Immature natural killer cell (primary cell): ENCODE measurements around the gene TNFRSF1A. TPM values are rescaled to one million over a fixed set of nuclear protein-coding genes. Genes with fewer than 3 reads are reported as not detected.

Source experiments
- DNase-seq, 3 donors: peaks; one replicate each; pipeline ENCODE4 v3.0.0; 2022; ENCODE audit warnings: mixed read lengths in 1 of 3
- H3K27ac Mint-ChIP-seq, 6 donors: one replicate each; pipeline ENCODE4 v1.8.0; 2020; ENCODE audit warnings: mixed read lengths in 6 of 6, mild to moderate bottlenecking in 5 of 6, inconsistent platforms in 4 of 6, moderate library complexity in 3 of 6
- H3K27me3 Mint-ChIP-seq, 3 donors: one replicate each; pipeline ENCODE4 v1.8.0; 2020 to 2021; ENCODE audit warnings: low read depth in 3 of 3, mild to moderate bottlenecking in 3 of 3, mixed read lengths in 3 of 3, moderate library complexity in 3 of 3, inconsistent platforms in 1 of 3
- H3K36me3 Mint-ChIP-seq, 3 donors: one replicate each; pipeline ENCODE4 v1.8.0; 2020; ENCODE audit warnings: mixed read lengths in 3 of 3, inconsistent platforms in 2 of 3, mild to moderate bottlenecking in 2 of 3
- H3K4me1 Mint-ChIP-seq, 2 donors: one replicate each; pipeline ENCODE4 v1.8.0; 2020; ENCODE audit warnings: inconsistent platforms in 2 of 2, mild to moderate bottlenecking in 2 of 2, mixed read lengths in 2 of 2, moderate library complexity in 1 of 2
- H3K4me3 Mint-ChIP-seq, 5 donors: one replicate each; pipeline ENCODE4 v1.8.0; 2020; ENCODE audit warnings: mild to moderate bottlenecking in 5 of 5, mixed read lengths in 5 of 5, inconsistent platforms in 3 of 5, moderate library complexity in 3 of 5
- H3K9me3 Mint-ChIP-seq, 6 donors: one replicate each; pipeline ENCODE4 v1.8.0; 2020; ENCODE audit warnings: mild to moderate bottlenecking in 6 of 6, mixed read lengths in 6 of 6, inconsistent platforms in 4 of 6, moderate library complexity in 3 of 6
- polyA plus RNA-seq, 3 donors: library from polyadenylated mRNA; unstranded; fragments of 300-500 nt; fragmentation: Illumina TruSeq; gene quantifications; one replicate each; pipeline ENCODE4 v1.2.3, GENCODE V29; 2021

TNFRSF1A gene
- polyA plus RNA-seq, 3 donors from 2014 or later = 37.7 to 89.0 (median 67.0) TPM

GRCh38 chr12:6324936-6325750 is 16.7 kb downstream of the TNFRSF1A start:
- H3K27ac Mint-ChIP-seq = peak overlapping the region; percentile 78 to 88 (median 85)
- H3K4me3 Mint-ChIP-seq = peak overlapping the region in 3 of 5 donors; percentile 28 to 55 (median 29)
- H3K36me3 Mint-ChIP-seq = peaks cover 0 to 16% (median 4%) of the 10 kb centered on the region in 3 donors
- H3K4me1 Mint-ChIP-seq = peaks cover 56 to 62% of the 10 kb centered on the region in 2 donors
- H3K27me3 Mint-ChIP-seq = no peaks in the 10 kb centered on the region
- no peaks in the 10 kb centered on the region for H3K9me3 Mint-ChIP-seq
- no peak for DNase-seq

GRCh38 chr12:6323995-6324711 is 17.7 kb downstream of the TNFRSF1A start:
- H3K36me3 Mint-ChIP-seq = peaks cover 0 to 10% (median 4%) of the 10 kb centered on the region in 3 donors

GRCh38 chr12:6323340-6323994 is 18.4 kb downstream of the TNFRSF1A start:
- H3K27ac Mint-ChIP-seq = peak overlapping the region; percentile 78 to 97 (median 95)
- H3K4me1 Mint-ChIP-seq = peaks cover 69 to 74% of the 10 kb centered on the region in 2 donors
- peak; percentile 59 to 67 (median 63) for DNase-seq
- H3K9me3 Mint-ChIP-seq = no peaks in the 10 kb centered on the region
- peak overlapping the region; percentile 79 to 91 (median 82) for H3K4me3 Mint-ChIP-seq
- H3K36me3 Mint-ChIP-seq = peaks cover 0 to 6% (median 4%) of the 10 kb centered on the region in 3 donors
- H3K27me3 Mint-ChIP-seq = peaks cover 0 to 4% (median 0%) of the 10 kb centered on the region in 3 donors

More at GRCh38 chr12:6323995-6324711, 17.7 kb downstream of the TNFRSF1A start:
- peaks cover 0 to 4% (median 0%) of the 10 kb centered on the region in 3 donors for H3K27me3 Mint-ChIP-seq
- DNase-seq = no peak
- H3K27ac Mint-ChIP-seq = peak overlapping the region; percentile 78 to 97 (median 95)
- H3K4me1 Mint-ChIP-seq = peaks cover 66 to 70% of the 10 kb centered on the region in 2 donors
- H3K9me3 Mint-ChIP-seq = no peaks in the 10 kb centered on the region
- H3K4me3 Mint-ChIP-seq = peak overlapping the region; percentile 79 to 91 (median 82)

- peaks cover 0 to 4% (median 0%) of the 10 kb centered on the region in 3 donors for H3K27me3 Mint-ChIP-seq
- H3K36me3 Mint-ChIP-seq = peaks cover 0 to 5% (median 4%) of the 10 kb centered on the region in 3 donors
- H3K27ac Mint-ChIP-seq = peak overlapping the region; percentile 78 to 97 (median 95)
- H3K4me1 Mint-ChIP-seq = peaks cover 74 to 79% of the 10 kb centered on the region in 2 donors
- peak overlapping the region; percentile 79 to 91 (median 82) for H3K4me3 Mint-ChIP-seq
- H3K9me3 Mint-ChIP-seq = no peaks in the 10 kb centered on the region
- DNase-seq = no peak
These were observed 18.9 kb downstream of the TNFRSF1A start for GRCh38 chr12:6322969-6323339.

GRCh38 chr12:6322352-6322751 is 19.5 kb downstream of the TNFRSF1A start:
- Mint-ChIP-seq H3K27ac (peak overlapping the region in 3 of 6 donors; percentile 41 to 97 (median 87)), H3K4me3 (peak overlapping the region in 1 of 5 donors; percentile 21), H3K4me1 (peaks cover 79 to 83% of the 10 kb centered on the region in 2 donors), H3K27me3 (peaks cover 0 to 4% (median 2%) of the 10 kb centered on the region in 3 donors), H3K36me3 (peaks cover 0 to 5% (median 4%) of the 10 kb centered on the region in 3 donors), H3K9me3 (no peaks in the 10 kb centered on the region)
- no peak for DNase-seq

GRCh38 chr12:6321905-6322304 is 20.0 kb downstream of the TNFRSF1A start:
- no peak for DNase-seq
- peaks cover 0 to 4% (median 2%) of the 10 kb centered on the region in 3 donors for H3K27me3 Mint-ChIP-seq
- peak overlapping the region in 3 of 6 donors; percentile 41 to 87 (median 73) for H3K27ac Mint-ChIP-seq
- H3K36me3 Mint-ChIP-seq = peaks cover 0 to 3% (median 3%) of the 10 kb centered on the region in 3 donors
- H3K4me1 Mint-ChIP-seq = peaks cover 79 to 82% of the 10 kb centered on the region in 2 donors
- no peaks in the 10 kb centered on the region for H3K9me3 Mint-ChIP-seq
- H3K4me3 Mint-ChIP-seq = peak overlapping the region in 2 of 5 donors; percentile 4 to 21

- peak overlapping the region in 3 of 6 donors; percentile 16 to 72 (median 57) for H3K27ac Mint-ChIP-seq
- peaks cover 2 to 4% (median 3%) of the 10 kb centered on the region in 3 donors for H3K27me3 Mint-ChIP-seq
- H3K4me3 Mint-ChIP-seq = peak overlapping the region in 2 of 5 donors; percentile 5 to 55
- no peak for DNase-seq
- H3K4me1 Mint-ChIP-seq = peaks cover 58 to 60% of the 10 kb centered on the region in 2 donors
- H3K36me3 Mint-ChIP-seq = no peaks in the 10 kb centered on the region
- H3K9me3 Mint-ChIP-seq = no peaks in the 10 kb centered on the region
These were observed 22.4 kb downstream of the TNFRSF1A start for GRCh38 chr12:6319446-6319845.

- H3K27me3 Mint-ChIP-seq = peaks cover 2 to 4% (median 4%) of the 10 kb centered on the region in 3 donors
- H3K36me3 Mint-ChIP-seq = no peaks in the 10 kb centered on the region
- peak overlapping the region; percentile 50 to 69 (median 54) for H3K4me3 Mint-ChIP-seq
- peak overlapping the region in 5 of 6 donors; percentile 29 to 67 (median 41) for H3K27ac Mint-ChIP-seq
- peaks cover 49 to 50% of the 10 kb centered on the region in 2 donors for H3K4me1 Mint-ChIP-seq
- DNase-seq = no peak
- H3K9me3 Mint-ChIP-seq = no peaks in the 10 kb centered on the region
These were observed 23.4 kb downstream of the TNFRSF1A start for GRCh38 chr12:6318440-6318879.

- Mint-ChIP-seq H3K9me3 (no peaks in the 10 kb centered on the region), H3K4me3 (peak overlapping the region; percentile 50 to 69 (median 54)), H3K27me3 (peaks cover 2 to 4% (median 4%) of the 10 kb centered on the region in 3 donors), H3K36me3 (no peaks in the 10 kb centered on the region), H3K27ac (peak overlapping the region in 5 of 6 donors; percentile 39 to 78 (median 68)), H3K4me1 (peaks cover 43 to 44% of the 10 kb centered on the region in 2 donors)
- DNase-seq = no peak
These were observed 24.0 kb downstream of the TNFRSF1A start for GRCh38 chr12:6317693-6318439.

GRCh38 chr12:6316921-6317692 is 24.8 kb downstream of the TNFRSF1A start:
- no peak for DNase-seq
- no peak overlapping the region for H3K4me3 Mint-ChIP-seq
- peaks cover 36 to 37% of the 10 kb centered on the region in 2 donors for H3K4me1 Mint-ChIP-seq
- no peaks in the 10 kb centered on the region for H3K36me3 Mint-ChIP-seq
- no peaks in the 10 kb centered on the region for H3K9me3 Mint-ChIP-seq
- peaks cover 2 to 4% (median 4%) of the 10 kb centered on the region in 3 donors for H3K27me3 Mint-ChIP-seq
- no peak overlapping the region for H3K27ac Mint-ChIP-seq

GRCh38 chr12:6315704-6316597 is 25.9 kb downstream of the TNFRSF1A start:
- DNase-seq = no peak
- H3K27me3 Mint-ChIP-seq = peaks cover 2 to 4% (median 4%) of the 10 kb centered on the region in 3 donors
- H3K4me3 Mint-ChIP-seq = no peak overlapping the region
- H3K36me3 Mint-ChIP-seq = no peaks in the 10 kb centered on the region
- peaks cover 29 to 30% of the 10 kb centered on the region in 2 donors for H3K4me1 Mint-ChIP-seq
- no peaks in the 10 kb centered on the region for H3K9me3 Mint-ChIP-seq
- no peak overlapping the region for H3K27ac Mint-ChIP-seq
